CD4-positive, alpha-beta memory T cell (primary cell): ENCODE results near the gene FAM200A. TPM values are rescaled to one million over a fixed set of nuclear protein-coding genes. Genes with fewer than 3 reads are reported as not detected.
A peak's percentile ranks its signal among the peaks of the same experiment; 100 is the strongest.

Source experiments
- CTCF ChIA-PET: fragments of 350-600 bp; sonication (Branson Sonifier 250); formaldehyde crosslinking; loops from one replicate; lab custom pipeline; 2021; ENCODE audit warnings: inconsistent platforms; ENCODE audit not compliant: partially characterized antibody; lab: Charles Lee
- POLR2A ChIA-PET: fragments of 350-600 bp; sonication (Branson Sonifier 250); formaldehyde crosslinking; loops from one replicate; lab custom pipeline; 2021; ENCODE audit not compliant: partially characterized antibody; lab: Charles Lee
- DNase-seq, 5 donors: peaks; one replicate each; pipeline versions ENCODE4 v3.0.0 to v3.0.0-alpha.2; 2020 to 2022; ENCODE audit warnings: mixed read lengths in 1 of 5
- H3K27ac ChIP-seq: one replicate; pipeline ENCODE4 v1.7.0; 2013; ENCODE audit warnings: low read depth, low read length
- H3K27me3 ChIP-seq: 2 replicates; pipeline ENCODE4 v1.7.0; 2013; ENCODE audit warnings: mild to moderate bottlenecking, low read length, moderate library complexity; ENCODE audit not compliant: insufficient read depth
- H3K36me3 ChIP-seq: 2 replicates; pipeline ENCODE4 v1.7.0; 2013; ENCODE audit warnings: mild to moderate bottlenecking, low read length, moderate library complexity; ENCODE audit not compliant: insufficient read depth
- H3K4me1 ChIP-seq: 2 replicates; pipeline ENCODE4 v1.7.0; 2013; ENCODE audit warnings: mild to moderate bottlenecking, low read length, moderate library complexity; ENCODE audit not compliant: insufficient read depth
- H3K4me3 ChIP-seq, 2 donors: one replicate each; pipeline ENCODE4 v1.7.0; 2013; ENCODE audit warnings: low read length in 2 of 2, mild to moderate bottlenecking in 1 of 2
- H3K9me3 ChIP-seq, 2 donors: one replicate each; pipeline ENCODE4 v1.7.0; 2013; ENCODE audit warnings: low read length in 2 of 2, control low read depth in 1 of 2; ENCODE audit not compliant: control insufficient read depth in 1 of 2
- H3K27ac Mint-ChIP-seq, 7 donors: one replicate each; pipeline ENCODE4 v1.8.0; 2020 to 2021; ENCODE audit warnings: mixed read lengths in 7 of 7, mild to moderate bottlenecking in 6 of 7, inconsistent platforms in 3 of 7, moderate library complexity in 3 of 7
- H3K27me3 Mint-ChIP-seq, 2 donors: one replicate each; pipeline ENCODE4 v1.8.0; 2020 to 2021; ENCODE audit warnings: mixed read lengths in 2 of 2
- H3K36me3 Mint-ChIP-seq, 2 donors: one replicate each; pipeline ENCODE4 v1.8.0; 2020 to 2021; ENCODE audit warnings: mixed read lengths in 2 of 2, inconsistent platforms in 1 of 2, mild to moderate bottlenecking in 1 of 2
- H3K4me1 Mint-ChIP-seq, 4 donors: one replicate each; pipeline ENCODE4 v1.8.0; 2020 to 2021; ENCODE audit warnings: mixed read lengths in 4 of 4, mild to moderate bottlenecking in 1 of 4
- H3K4me3 Mint-ChIP-seq, 8 donors: one replicate each; pipeline ENCODE4 v1.8.0; 2020 to 2021; ENCODE audit warnings: mixed read lengths in 8 of 8, mild to moderate bottlenecking in 7 of 8, moderate library complexity in 6 of 8, inconsistent platforms in 3 of 8
- H3K9me3 Mint-ChIP-seq, 8 donors: one replicate each; pipeline ENCODE4 v1.8.0; 2020 to 2021; ENCODE audit warnings: mixed read lengths in 8 of 8, mild to moderate bottlenecking in 5 of 8, inconsistent platforms in 3 of 8, moderate library complexity in 1 of 8
- intact Hi-C: fragments of 100-400 bp; cut with micrococcal nuclease; formaldehyde crosslinking; loops from one replicate; pipeline ENCODE4 v1.15.1; 2023
- polyA plus RNA-seq, 2 donors: library from polyadenylated mRNA; unstranded; fragments of 300-500 nt; fragmentation: Illumina TruSeq; gene quantifications; one replicate each; pipeline ENCODE4 v1.2.3, GENCODE V29; 2021
- total RNA-seq, 2 experiments: library from RNA; stranded (reverse); gene quantifications; one replicate each; pipeline ENCODE4 v1.2.3, GENCODE V29; 2021

The FAM200A gene
- total and polyA plus RNA-seq, 4 experiments from 2014 or later = 1.6 to 13.0 (median 9.4) TPM

DNA sequence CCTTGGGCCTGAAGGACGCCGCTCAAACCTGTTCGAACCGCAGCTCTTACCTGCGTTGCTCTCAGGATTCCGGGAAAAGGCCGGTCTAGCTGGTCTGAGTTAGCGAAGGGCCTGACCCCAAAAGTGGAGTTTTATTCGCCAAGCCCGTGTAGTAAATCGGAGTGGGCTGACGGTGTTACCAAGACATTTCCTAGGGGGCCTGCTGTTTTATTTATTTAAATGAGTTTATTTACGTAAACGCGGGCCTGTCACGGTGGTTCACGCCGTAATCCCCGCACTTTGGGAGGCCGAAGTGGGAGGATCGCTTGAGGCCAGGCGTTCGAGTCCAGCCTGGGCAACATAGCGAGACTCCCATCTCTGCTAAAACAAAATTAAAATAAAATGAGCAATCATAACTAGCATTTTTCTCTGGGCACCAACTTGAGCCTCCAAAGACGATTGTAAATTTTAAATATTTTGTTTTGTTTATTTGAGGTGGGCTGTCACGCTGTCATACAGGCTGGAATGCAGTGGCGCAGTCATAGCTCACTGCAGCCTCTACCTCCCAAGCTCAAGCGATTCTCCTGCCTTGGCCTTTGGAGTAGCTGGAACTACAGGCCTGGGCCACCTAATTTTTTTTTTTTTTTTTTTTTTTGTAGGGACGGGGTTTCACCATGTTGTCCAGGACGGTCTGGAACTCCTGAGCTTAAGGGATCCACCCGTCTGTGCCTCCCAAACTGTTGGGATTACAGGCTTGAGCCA lies 7.4 kb upstream of the FAM200A start:
- no peaks in the 10 kb centered on the region for H3K9me3 Mint-ChIP-seq
- H3K36me3 Mint-ChIP-seq = peaks cover 36 to 72% of the 10 kb centered on the region in 2 donors
- H3K27ac Mint-ChIP-seq = peak overlapping the region; percentile 96 to 99 (median 99)
- Histone ChIP-seq H3K9me3 (no peaks in the 10 kb centered on the region), H3K4me3 (peak overlapping the region; percentile 60 to 97), H3K27me3 (no peaks in the 10 kb centered on the region), H3K4me1 (peaks cover 43% of the 10 kb centered on the region), H3K27ac (peak overlapping the region; percentile 98), H3K36me3 (peaks cover 42% of the 10 kb centered on the region)
- CTCF ChIA-PET = interaction anchor here (0.7 to 1.2 kb wide), 6 partner anchors 8 to 166 kb away, joined by 3 to 5 read pairs (median 3); partner anchors contain the start of genes BUD31 and PDAP1
- no peak for DNase-seq
- POLR2A ChIA-PET = interaction anchor here (0.6 to 4.7 kb wide), 26 partner anchors 8 to 1147 kb away, joined by 3 to 86 read pairs (median 6); partner anchors contain the start of genes ATP5MF, BUD31, CPSF4 and PDAP1
- H3K27me3 Mint-ChIP-seq = no peaks in the 10 kb centered on the region
- peak overlapping the region; percentile 91 to 100 (median 98) for H3K4me3 Mint-ChIP-seq
- intact Hi-C loops = loop anchor here (2.0 to 10.0 kb wide), 3 partner anchors 57 to 525 kb away; partner anchors contain the start of genes COPS6, ZNF3, ZNF789 and ZSCAN25
- H3K4me1 Mint-ChIP-seq = peaks cover 32 to 63% (median 44%) of the 10 kb centered on the region in 4 donors

DNA sequence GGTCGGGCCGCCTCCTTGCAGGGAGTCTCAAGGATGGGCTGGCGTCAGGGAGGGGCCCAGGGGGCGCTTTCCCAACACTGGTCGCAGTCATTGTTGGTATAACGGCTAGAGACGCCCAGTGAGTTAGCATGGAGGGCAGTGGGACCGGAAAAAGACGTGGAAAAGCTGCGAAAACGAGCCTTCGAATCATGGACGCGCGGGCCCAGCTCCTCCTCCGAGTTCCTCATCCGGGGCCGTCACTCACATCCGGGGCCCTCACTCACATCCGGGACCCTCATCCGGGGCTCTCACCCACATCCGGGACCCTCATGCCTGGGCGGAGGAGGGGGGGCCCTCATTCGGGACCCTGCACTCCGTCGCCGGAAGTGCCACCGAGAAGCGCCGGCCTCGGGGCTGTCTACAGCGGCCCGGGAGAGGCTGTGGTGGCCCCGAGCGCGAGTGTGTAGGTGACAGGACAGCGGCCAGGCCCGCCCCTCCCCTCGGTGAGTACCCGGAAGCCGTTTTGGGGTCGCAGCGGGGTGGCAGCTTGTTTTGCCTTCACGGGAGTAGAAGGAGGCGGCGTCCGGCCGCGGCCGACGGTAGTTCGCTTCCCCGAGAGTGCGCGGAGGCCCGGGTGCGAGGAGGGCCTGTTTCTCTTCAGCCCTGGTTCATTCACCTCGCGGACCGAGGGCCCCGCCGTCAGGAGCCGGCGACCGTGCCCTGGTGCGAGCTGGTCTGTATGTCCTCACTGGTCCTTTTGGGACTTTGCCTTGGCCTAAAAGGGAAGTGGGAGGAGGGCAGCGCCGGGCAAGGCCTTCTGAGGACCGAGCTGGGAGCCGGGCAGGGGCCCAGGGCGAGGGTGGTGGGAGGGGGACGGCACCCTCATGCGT lies 6.6 kb upstream of the FAM200A start, which contains the start of gene ZNF655:
Gene ZNF655, plus strand, starts transcription at position 337 of the 869 bp plus-strand sequence. CDS start 1,918 bp downstream, outside the sequence.
- H3K4me1 Mint-ChIP-seq = peaks cover 27 to 56% (median 42%) of the 10 kb centered on the region in 4 donors
- Histone ChIP-seq H3K36me3 (peaks cover 34% of the 10 kb centered on the region), H3K9me3 (no peaks in the 10 kb centered on the region), H3K27ac (peak within 1 kb of the TSS; percentile 98), H3K4me3 (peak within 1 kb of the TSS; percentile 76 to 97), H3K4me1 (peaks cover 43% of the 10 kb centered on the region), H3K27me3 (no peaks in the 10 kb centered on the region)
- peak within 1 kb of the TSS; percentile 96 to 99 (median 99) for H3K27ac Mint-ChIP-seq
- H3K27me3 Mint-ChIP-seq = no peaks in the 10 kb centered on the region
- ChIA-PET POLR2A (interaction anchor here (0.6 to 4.7 kb wide), 44 partner anchors 9 to 1694 kb away, joined by 3 to 86 read pairs (median 4); partner anchors contain the start of genes AP4M1, ATP5MF, BUD31 and CPSF4), CTCF (interaction anchor here (0.9 to 2.0 kb wide), 6 partner anchors 33 to 165 kb away, joined by 3 to 5 read pairs (median 3); partner anchors contain the start of genes BUD31, PDAP1 and ZKSCAN5)
- no peaks in the 10 kb centered on the region for H3K9me3 Mint-ChIP-seq
- H3K36me3 Mint-ChIP-seq = peaks cover 27 to 67% of the 10 kb centered on the region in 2 donors
- DNase-seq = peak; percentile 92 to 95 (median 92)
- H3K4me3 Mint-ChIP-seq = peak within 1 kb of the TSS; percentile 91 to 100 (median 98)
- intact Hi-C loops = loop anchor here (1.0 to 10.0 kb wide), 5 partner anchors 54 to 526 kb away; partner anchors contain the start of genes BUD31, COPS6, PDAP1 and ZKSCAN5

DNA sequence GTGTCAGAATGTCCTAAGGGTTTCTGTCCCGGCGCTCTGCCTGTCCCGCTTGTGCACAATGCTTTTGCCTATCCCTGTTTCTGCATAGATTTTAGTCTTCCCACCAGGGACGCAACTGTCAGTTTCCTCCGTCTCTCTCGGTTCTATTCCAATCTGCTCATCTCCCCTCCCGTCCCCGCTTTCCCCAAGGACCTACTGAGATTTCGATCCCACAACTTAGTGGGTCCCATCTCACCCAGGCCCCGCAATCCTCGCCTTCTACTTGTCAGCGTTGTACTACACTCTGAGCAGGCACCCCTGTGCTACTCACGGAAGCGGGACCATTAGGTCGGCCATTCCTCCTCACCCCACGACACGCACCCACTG lies 6.0 kb upstream of the FAM200A start:
- Histone ChIP-seq H3K9me3 (no peaks in the 10 kb centered on the region), H3K4me1 (peaks cover 43% of the 10 kb centered on the region), H3K36me3 (peaks cover 32% of the 10 kb centered on the region), H3K4me3 (peak overlapping the region; percentile 76 to 97), H3K27ac (peak overlapping the region; percentile 98), H3K27me3 (no peaks in the 10 kb centered on the region)
- Mint-ChIP-seq H3K27ac (peak overlapping the region; percentile 96 to 99 (median 99)), H3K9me3 (no peaks in the 10 kb centered on the region), H3K4me3 (peak overlapping the region; percentile 91 to 100 (median 98)), H3K27me3 (no peaks in the 10 kb centered on the region), H3K36me3 (peaks cover 25 to 69% of the 10 kb centered on the region in 2 donors), H3K4me1 (peaks cover 26 to 60% (median 46%) of the 10 kb centered on the region in 4 donors)
- no peak for DNase-seq
- intact Hi-C loops = loop anchor here (1.0 to 10.0 kb wide), 5 partner anchors 54 to 527 kb away; partner anchors contain the start of genes BUD31, COPS6, PDAP1 and ZKSCAN5
- POLR2A ChIA-PET = interaction anchor here (0.6 to 4.7 kb wide), 39 partner anchors 11 to 1694 kb away, joined by 3 to 86 read pairs (median 5); partner anchors contain the start of genes AP4M1, ATP5MF, BUD31 and CPSF4
- CTCF ChIA-PET = interaction anchor here (1.2 to 2.0 kb wide), 4 partner anchors 32 to 149 kb away, joined by 3 to 5 read pairs (median 3); partner anchors contain the start of genes BUD31, PDAP1 and ZKSCAN5

DNA sequence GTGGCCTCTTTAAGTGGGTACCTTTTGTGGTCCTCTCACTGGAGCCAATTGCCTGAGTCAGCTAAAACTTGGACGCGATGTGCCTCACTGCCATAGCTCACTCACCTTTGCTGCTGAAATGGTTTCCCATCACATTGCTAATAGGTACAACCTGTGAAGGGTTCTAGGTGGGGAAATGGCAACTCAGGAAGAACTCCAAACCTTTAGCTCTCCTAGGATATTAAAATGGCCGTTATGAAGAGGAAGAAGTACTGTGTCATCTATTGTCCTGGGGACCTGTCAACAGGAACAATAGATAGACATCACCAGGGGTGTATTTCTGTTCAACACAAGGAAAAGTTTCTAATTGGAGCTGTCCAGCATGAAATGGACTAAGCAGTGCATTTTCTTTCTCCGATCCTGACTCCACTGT lies 5.3 kb upstream of the FAM200A start:
- no peaks in the 10 kb centered on the region for H3K9me3 ChIP-seq
- peaks cover 29 to 67% (median 45%) of the 10 kb centered on the region in 4 donors for H3K4me1 Mint-ChIP-seq
- no peak for DNase-seq
- H3K27me3 Mint-ChIP-seq = no peaks in the 10 kb centered on the region
- no peaks in the 10 kb centered on the region for H3K27me3 ChIP-seq
- peak overlapping the region; percentile 91 to 100 (median 98) for H3K4me3 Mint-ChIP-seq
- POLR2A ChIA-PET = interaction anchor here (0.7 to 4.7 kb wide), 12 partner anchors 21 to 362 kb away, joined by 3 to 86 read pairs (median 10); partner anchors contain the start of genes BUD31, PDAP1, TRIM4 and ZKSCAN5
- H3K27ac ChIP-seq = peak overlapping the region; percentile 98
- H3K9me3 Mint-ChIP-seq = no peaks in the 10 kb centered on the region
- H3K27ac Mint-ChIP-seq = peak overlapping the region; percentile 96 to 99 (median 99)
- H3K36me3 ChIP-seq = peaks cover 24% of the 10 kb centered on the region
- CTCF ChIA-PET = interaction anchor here (1.4 to 2.0 kb wide), 3 partner anchors 32 to 59 kb away, joined by 3 to 5 read pairs (median 3); partner anchors contain the start of gene ZKSCAN5
- peaks cover 48% of the 10 kb centered on the region for H3K4me1 ChIP-seq
- intact Hi-C loops = loop anchor here (10.0 kb wide), 1 partner anchor 528 kb away; the partner anchor contains the start of genes COPS6 and ZNF3
- peak overlapping the region; percentile 76 to 97 for H3K4me3 ChIP-seq
- H3K36me3 Mint-ChIP-seq = peaks cover 18 to 64% of the 10 kb centered on the region in 2 donors

DNA sequence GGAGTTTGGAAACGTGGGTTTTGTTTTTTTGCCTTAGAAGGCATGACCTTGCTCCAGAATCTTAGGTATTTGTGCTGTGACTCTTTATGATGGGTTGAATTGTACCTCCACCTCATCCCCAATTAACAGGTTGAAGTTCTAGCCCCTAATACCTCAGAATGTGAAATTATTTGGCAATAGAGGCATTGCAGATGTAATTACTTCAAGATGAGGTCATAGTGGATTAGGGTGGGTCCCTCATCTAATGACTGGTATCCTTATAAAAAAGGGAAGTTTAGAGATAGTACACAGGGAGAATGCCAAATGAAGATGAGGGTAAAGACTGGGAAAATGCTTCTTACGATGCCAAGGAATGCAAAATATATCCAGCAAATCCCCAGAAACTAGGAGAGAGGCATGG lies 3.0 kb upstream of the FAM200A start:
- no peaks in the 10 kb centered on the region for H3K9me3 Mint-ChIP-seq
- H3K4me3 Mint-ChIP-seq = no peak overlapping the region
- ChIA-PET POLR2A (no interaction called here), CTCF (no interaction called here)
- peaks cover 5% of the 10 kb centered on the region for H3K36me3 ChIP-seq
- no peak overlapping the region for H3K4me3 ChIP-seq
- no peaks in the 10 kb centered on the region for H3K27me3 ChIP-seq
- no peaks in the 10 kb centered on the region for H3K27me3 Mint-ChIP-seq
- H3K27ac Mint-ChIP-seq = peak overlapping the region in 5 of 7 donors; percentile 19 to 81 (median 52)
- peaks cover 48% of the 10 kb centered on the region for H3K4me1 ChIP-seq
- no peaks in the 10 kb centered on the region for H3K9me3 ChIP-seq
- H3K4me1 Mint-ChIP-seq = peaks cover 25 to 70% (median 41%) of the 10 kb centered on the region in 4 donors
- no peak overlapping the region for H3K27ac ChIP-seq
- DNase-seq = no peak
- intact Hi-C loops = loop anchor here (10.0 kb wide), 1 partner anchor 530 kb away; the partner anchor contains the start of genes COPS6 and ZNF3
- H3K36me3 Mint-ChIP-seq = peaks cover 3 to 50% of the 10 kb centered on the region in 2 donors

DNA sequence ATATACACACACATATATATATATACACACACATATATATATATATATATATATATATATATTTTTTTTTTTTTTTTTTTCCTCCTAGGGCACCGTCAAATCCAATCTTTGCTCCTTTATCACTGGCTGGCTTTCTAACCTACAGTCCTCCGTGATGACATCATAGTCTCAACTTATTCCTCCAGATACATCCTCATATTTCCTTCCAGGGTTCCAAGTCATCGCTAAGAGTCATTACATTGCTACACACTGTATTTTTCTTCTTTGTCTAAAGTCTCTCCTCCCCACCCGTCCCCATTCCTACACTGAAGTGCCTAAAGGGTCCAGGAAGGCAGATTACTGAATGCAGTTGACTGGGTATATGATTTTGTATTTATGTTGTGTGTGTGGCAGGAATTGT lies 1.1 kb upstream of the FAM200A start:
- Mint-ChIP-seq H3K27ac (peak overlapping the region; percentile 35 to 87 (median 80)), H3K9me3 (peaks cover 0 to 1% (median 0%) of the 10 kb centered on the region in 8 donors), H3K36me3 (peaks cover 10 to 43% of the 10 kb centered on the region in 2 donors), H3K4me3 (peak overlapping the region in 5 of 8 donors; percentile 21 to 69 (median 61)), H3K4me1 (peaks cover 24 to 60% (median 39%) of the 10 kb centered on the region in 4 donors), H3K27me3 (no peaks in the 10 kb centered on the region)
- CTCF ChIA-PET = no interaction called here
- Histone ChIP-seq H3K36me3 (peaks cover 5% of the 10 kb centered on the region), H3K4me1 (peaks cover 40% of the 10 kb centered on the region), H3K27ac (no peak overlapping the region), H3K9me3 (no peaks in the 10 kb centered on the region), H3K27me3 (no peaks in the 10 kb centered on the region), H3K4me3 (no peak overlapping the region)
- DNase-seq = no peak
- intact Hi-C loops = loop anchor here (10.0 kb wide), 1 partner anchor 532 kb away; the partner anchor contains the start of genes COPS6 and ZNF3
- POLR2A ChIA-PET = interaction anchor here (1.1 kb wide), 1 partner anchor 53 kb away, joined by 6 read pairs; the partner anchor contains the start of gene ZNF394
